MCF 10A (cell line): ENCODE results near the gene ZNF219. TPM values are rescaled to one million over a fixed set of nuclear protein-coding genes. Genes with fewer than 3 reads are reported as not detected.

Experiments
- BruUV-seq: library from RNA; stranded (reverse); fragments of 400-500 nt; replicated peaks from 2 replicates; lab custom pipeline; 2021; lab: Mats Ljungman, UMichigan
- CTCF ChIA-PET: fragments of 300-600 bp; sonication (Branson Sonifier 250); formaldehyde crosslinking; extraction: SDS; loops from one replicate; lab custom pipeline; 2021; ENCODE audit warnings: antibody characterized with exemption, inconsistent platforms; lab: Yijun Ruan, JAX
- POLR2A ChIA-PET: fragments of 300-600, 350-650 bp; sonication (Branson Sonifier 250); formaldehyde crosslinking; extraction: SDS; loops from one replicate; lab custom pipeline; 2020; ENCODE audit warnings: antibody characterized with exemption, inconsistent platforms; lab: Yijun Ruan, JAX
- DNase-seq: peaks from one replicate; pipeline ENCODE4 v3.0.0-alpha.2; 2018; ENCODE audit not compliant: unreplicated experiment
- H3K27ac Mint-ChIP-seq: one replicate; pipeline ENCODE4 v1.8.0; 2022; ENCODE audit warnings: mild to moderate bottlenecking, low read depth, mixed read lengths; ENCODE audit not compliant: unreplicated experiment
- H3K27me3 Mint-ChIP-seq: one replicate; pipeline ENCODE4 v1.8.0; 2022; ENCODE audit warnings: mixed read lengths; ENCODE audit not compliant: insufficient read depth, unreplicated experiment
- H3K36me3 Mint-ChIP-seq: one replicate; pipeline ENCODE4 v1.8.0; 2022; ENCODE audit warnings: mild to moderate bottlenecking, moderate library complexity, mixed read lengths; ENCODE audit not compliant: insufficient read depth, unreplicated experiment
- H3K4me1 Mint-ChIP-seq: one replicate; pipeline ENCODE4 v1.8.0; 2022; ENCODE audit warnings: mixed read lengths; ENCODE audit not compliant: insufficient read depth, unreplicated experiment
- H3K4me3 Mint-ChIP-seq: one replicate; pipeline ENCODE4 v1.8.0; 2022; ENCODE audit warnings: mild to moderate bottlenecking, moderate library complexity, mixed read lengths; ENCODE audit not compliant: unreplicated experiment
- H3K9me3 Mint-ChIP-seq: one replicate; pipeline ENCODE4 v1.8.0; 2022; ENCODE audit warnings: mixed read lengths; ENCODE audit not compliant: unreplicated experiment
- intact Hi-C: fragments of 100-400 bp; cut with micrococcal nuclease; formaldehyde crosslinking; loops from 2 replicates; pipeline ENCODE4 v1.14.1; 2022
- total RNA-seq: library from RNA; stranded (reverse); gene quantifications from 2 replicates; pipeline ENCODE4 v1.2.3, GENCODE V29; 2022
- TF ChIP-seq, protein P1 (sequence below): fragments of 200-600 bp; IDR thresholded peaks from one replicate; pipeline ENCODE4 v1.8.0; 2022; ENCODE audit warnings: antibody characterized with exemption, mild to moderate bottlenecking; ENCODE audit not compliant: unreplicated experiment

Gene ZNF219
- total RNA-seq, 1 experiment from 2014 or later = 33.8 TPM

DNA sequence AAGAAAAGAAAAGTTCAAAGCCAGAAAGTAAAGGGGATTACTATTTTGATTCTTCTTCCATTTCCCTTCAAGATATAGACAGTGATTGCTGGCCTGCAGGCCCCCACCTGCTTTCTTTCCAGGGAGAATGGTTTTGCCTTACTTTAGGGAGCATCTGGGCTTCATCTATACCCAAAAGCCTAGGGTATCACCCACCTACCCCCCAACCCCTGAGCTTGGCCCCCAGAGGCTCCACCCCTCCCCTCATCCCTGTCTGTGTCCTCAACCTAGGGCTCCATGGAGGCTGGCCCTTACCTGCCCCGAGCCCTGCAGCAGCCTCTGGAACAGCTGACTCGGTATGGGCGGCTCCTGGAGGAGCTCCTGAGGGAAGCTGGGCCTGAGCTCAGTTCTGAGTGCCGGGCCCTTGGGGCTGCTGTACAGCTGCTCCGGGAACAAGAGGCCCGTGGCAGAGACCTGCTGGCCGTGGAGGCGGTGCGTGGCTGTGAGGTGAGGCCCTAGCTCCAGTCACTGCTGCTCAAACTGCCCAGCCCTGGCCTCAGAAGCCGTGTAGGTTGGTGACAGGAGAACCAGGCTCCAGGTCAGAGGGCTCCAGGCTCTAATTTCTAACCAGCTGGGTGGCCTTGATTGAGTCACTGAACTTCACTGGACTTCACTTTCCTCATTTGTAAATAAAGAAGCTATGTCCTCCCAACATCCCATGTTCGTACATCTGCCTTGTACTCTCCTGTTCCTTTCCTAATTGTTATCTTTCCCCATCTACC is 14.7 kb downstream of the ZNF219 start:
- intact Hi-C loops = no loop called here
- ChIA-PET POLR2A (interaction anchor here (0.5 to 2.0 kb wide), 3 partner anchors 12 to 61 kb away, joined by 3 to 8 read pairs (median 5); no protein-coding TSS in a partner anchor), CTCF (interaction anchor here (0.5 to 8.4 kb wide), 8 partner anchors 9 to 273 kb away, joined by 3 to 94 read pairs (median 8); partner anchors contain the start of gene ARHGEF40)
- TF ChIP-seq, protein P1, sequence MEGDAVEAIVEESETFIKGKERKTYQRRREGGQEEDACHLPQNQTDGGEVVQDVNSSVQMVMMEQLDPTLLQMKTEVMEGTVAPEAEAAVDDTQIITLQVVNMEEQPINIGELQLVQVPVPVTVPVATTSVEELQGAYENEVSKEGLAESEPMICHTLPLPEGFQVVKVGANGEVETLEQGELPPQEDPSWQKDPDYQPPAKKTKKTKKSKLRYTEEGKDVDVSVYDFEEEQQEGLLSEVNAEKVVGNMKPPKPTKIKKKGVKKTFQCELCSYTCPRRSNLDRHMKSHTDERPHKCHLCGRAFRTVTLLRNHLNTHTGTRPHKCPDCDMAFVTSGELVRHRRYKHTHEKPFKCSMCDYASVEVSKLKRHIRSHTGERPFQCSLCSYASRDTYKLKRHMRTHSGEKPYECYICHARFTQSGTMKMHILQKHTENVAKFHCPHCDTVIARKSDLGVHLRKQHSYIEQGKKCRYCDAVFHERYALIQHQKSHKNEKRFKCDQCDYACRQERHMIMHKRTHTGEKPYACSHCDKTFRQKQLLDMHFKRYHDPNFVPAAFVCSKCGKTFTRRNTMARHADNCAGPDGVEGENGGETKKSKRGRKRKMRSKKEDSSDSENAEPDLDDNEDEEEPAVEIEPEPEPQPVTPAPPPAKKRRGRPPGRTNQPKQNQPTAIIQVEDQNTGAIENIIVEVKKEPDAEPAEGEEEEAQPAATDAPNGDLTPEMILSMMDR = no peak
- H3K27me3 Mint-ChIP-seq = no peaks in the 10 kb centered on the region
- no peak for DNase-seq
- BruUV-seq = no TSS peak
- H3K36me3 Mint-ChIP-seq = peaks cover 5% of the 10 kb centered on the region
- no peak overlapping the region for H3K4me3 Mint-ChIP-seq
- no peaks in the 10 kb centered on the region for H3K9me3 Mint-ChIP-seq
- peaks cover 8% of the 10 kb centered on the region for H3K4me1 Mint-ChIP-seq
- H3K27ac Mint-ChIP-seq = no peak overlapping the region

DNA sequence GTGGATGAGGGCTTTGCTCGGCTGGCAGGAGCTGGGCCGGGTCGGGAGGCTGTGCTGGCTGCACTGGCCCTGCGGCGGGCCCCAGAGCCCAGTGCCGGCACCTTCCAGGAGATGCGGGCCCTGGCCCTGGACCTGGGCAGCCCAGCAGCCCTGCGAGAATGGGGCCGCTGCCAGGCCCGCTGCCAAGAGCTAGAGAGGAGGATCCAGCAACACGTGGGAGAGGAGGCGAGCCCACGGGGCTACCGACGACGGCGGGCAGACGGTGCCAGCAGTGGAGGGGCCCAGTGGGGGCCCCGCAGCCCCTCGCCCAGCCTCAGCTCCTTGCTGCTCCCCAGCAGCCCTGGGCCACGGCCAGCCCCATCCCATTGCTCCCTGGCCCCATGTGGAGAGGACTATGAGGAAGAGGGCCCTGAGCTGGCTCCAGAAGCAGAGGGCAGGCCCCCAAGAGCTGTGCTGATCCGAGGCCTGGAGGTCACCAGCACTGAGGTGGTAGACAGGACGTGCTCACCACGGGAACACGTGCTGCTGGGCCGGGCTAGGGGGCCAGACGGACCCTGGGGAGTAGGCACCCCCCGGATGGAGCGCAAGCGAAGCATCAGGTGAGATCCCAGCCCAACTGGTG is 16.8 kb downstream of the ZNF219 start:
- intact Hi-C loops = no loop called here
- H3K27ac Mint-ChIP-seq = no peak overlapping the region
- no peak for DNase-seq
- H3K4me1 Mint-ChIP-seq = peaks cover 6% of the 10 kb centered on the region
- H3K36me3 Mint-ChIP-seq = peaks cover 5% of the 10 kb centered on the region
- POLR2A ChIA-PET = interaction anchor here (0.6 kb wide), 1 partner anchor 22 kb away, joined by 6 read pairs; no protein-coding TSS in a partner anchor
- CTCF ChIA-PET = interaction anchor here (0.8 to 8.4 kb wide), 5 partner anchors 11 to 23 kb away, joined by 3 to 60 read pairs (median 5); no protein-coding TSS in a partner anchor
- no peak overlapping the region for H3K4me3 Mint-ChIP-seq
- TF ChIP-seq, protein P1 = no peak
- no peaks in the 10 kb centered on the region for H3K27me3 Mint-ChIP-seq
- no TSS peak for BruUV-seq
- no peaks in the 10 kb centered on the region for H3K9me3 Mint-ChIP-seq

DNA sequence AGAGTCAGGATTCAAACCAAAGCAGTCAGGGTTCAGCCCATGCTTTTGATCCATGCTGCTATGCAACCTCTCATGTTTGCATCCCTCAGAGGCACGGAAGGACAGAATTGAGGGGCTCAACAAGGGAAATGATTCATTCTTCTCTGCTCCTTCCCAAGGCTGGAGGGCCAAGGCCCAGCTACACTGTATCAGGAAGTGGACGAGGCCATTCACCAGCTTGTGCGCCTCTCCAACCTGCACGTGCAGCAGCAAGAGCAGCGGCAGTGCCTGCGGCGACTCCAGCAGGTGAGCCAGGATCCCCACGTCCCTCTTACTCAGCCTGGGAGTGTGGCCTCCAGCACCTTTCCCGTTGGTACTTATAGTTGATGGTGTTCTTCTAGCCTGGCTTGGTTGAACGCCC is 19.7 kb downstream of the ZNF219 start:
- TF ChIP-seq, protein P1 = no peak
- intact Hi-C loops = no loop called here
- POLR2A ChIA-PET = no interaction called here
- CTCF ChIA-PET = interaction anchor here (0.6 to 8.4 kb wide), 5 partner anchors 11 to 255 kb away, joined by 3 to 60 read pairs (median 4); no protein-coding TSS in a partner anchor
- no peaks in the 10 kb centered on the region for H3K27me3 Mint-ChIP-seq
- no peaks in the 10 kb centered on the region for H3K4me1 Mint-ChIP-seq
- DNase-seq = no peak
- peaks cover 5% of the 10 kb centered on the region for H3K36me3 Mint-ChIP-seq
- no peaks in the 10 kb centered on the region for H3K9me3 Mint-ChIP-seq
- no TSS peak for BruUV-seq
- no peak overlapping the region for H3K27ac Mint-ChIP-seq
- H3K4me3 Mint-ChIP-seq = no peak overlapping the region

DNA sequence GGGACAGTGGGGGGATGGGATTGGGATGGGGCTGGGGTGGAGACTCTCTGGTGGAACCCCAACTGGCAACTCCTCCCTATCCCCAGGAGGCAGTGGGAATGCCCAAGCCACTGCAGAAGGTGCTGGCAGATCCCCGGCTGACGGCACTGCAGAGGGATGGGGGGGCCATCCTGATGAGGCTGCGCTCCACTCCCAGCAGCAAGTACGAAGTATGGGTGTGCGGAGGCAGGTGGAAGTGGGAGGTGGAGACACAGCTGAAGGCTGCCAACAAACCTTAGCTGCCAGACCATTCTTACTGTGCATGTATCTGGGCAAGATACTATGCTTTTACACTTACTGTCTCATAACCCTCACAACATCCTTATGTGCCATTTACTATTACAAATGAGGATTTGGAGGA is 20.2 kb downstream of the ZNF219 start:
- Mint-ChIP-seq H3K27me3 (no peaks in the 10 kb centered on the region), H3K4me1 (peaks cover 4% of the 10 kb centered on the region), H3K36me3 (peaks cover 8% of the 10 kb centered on the region), H3K4me3 (no peak overlapping the region), H3K27ac (no peak overlapping the region), H3K9me3 (no peaks in the 10 kb centered on the region)
- no peak for DNase-seq
- intact Hi-C loops = no loop called here
- TF ChIP-seq, protein P1 = no peak
- ChIA-PET CTCF (interaction anchor here (1.1 to 8.4 kb wide), 3 partner anchors 11 to 64 kb away, joined by 4 to 60 read pairs (median 7); no protein-coding TSS in a partner anchor), POLR2A (no interaction called here)
- no TSS peak for BruUV-seq
